Hepatic stellate cell (primary cell): ENCODE data around the gene POLR1G.
"Not testable (repeated sequence)": the region's sequence is repeated elsewhere in the genome, so short reads cannot be mapped to it uniquely, and the experiment has no call there.

ENCODE experiments used
- DNase-seq: peaks from one replicate; pipeline ENCODE4 v3.0.0; 2011; ENCODE audit warnings: low spot score

Gene POLR1G

DNA sequence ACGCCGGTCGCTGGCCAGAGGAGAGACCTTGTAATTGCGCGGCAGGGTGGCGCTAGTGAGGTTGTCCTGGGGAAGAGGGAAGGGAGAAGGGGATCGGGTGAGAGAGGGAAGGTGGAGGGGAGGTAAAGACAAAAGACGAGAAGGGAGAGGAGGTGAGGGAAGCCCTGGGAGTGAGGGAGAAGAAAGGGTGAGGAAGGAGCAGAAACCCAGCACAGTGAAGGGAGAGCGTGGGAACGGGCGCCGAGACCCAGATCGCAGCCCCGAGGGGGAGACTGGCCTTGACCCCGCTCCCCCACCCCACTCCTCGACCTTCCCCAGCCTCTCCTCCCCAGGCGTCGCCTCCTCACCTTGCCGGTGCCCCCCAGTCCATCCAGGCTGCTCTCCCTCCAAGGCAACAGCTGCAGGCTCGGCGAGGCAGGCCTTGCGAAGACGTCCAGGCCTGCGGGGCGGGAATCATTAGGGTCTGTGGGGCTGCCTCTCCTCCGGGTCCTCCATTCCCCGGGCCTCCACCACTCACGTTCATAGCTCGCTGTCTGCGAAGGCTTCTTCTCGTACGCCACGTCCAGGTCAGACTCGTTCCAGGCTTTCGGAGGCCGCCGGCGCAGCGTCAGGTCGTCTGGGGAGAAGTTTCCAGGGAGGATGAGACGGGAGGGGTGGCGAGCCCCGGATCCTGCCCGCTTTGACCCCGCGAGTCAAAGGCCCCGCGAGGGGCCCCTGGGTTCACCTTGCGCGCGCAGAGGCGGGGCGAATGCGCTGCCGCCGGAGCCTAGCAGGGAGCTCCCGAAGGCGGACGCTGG is 10.4 kb upstream of the POLR1G start:
- no peak for DNase-seq

DNA sequence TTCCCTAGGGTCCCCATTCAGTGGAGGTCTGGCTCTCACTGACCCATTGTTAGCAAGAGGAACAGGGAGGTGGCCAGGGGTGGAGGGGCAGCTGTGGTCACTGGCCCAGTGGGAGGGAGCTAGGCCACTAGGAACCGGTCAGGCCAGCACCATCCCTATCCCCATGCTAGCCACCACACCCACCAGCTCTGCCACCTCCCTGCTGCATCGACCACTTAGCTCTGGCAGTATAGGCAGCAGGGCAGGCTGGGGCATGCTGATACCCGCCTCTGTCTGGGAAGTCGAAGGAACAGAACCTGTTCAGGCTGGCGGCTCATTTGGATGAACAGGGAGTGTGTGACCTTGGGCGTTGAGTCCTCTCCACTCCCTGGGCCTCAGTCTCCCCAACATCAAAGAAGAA is 6.3 kb upstream of the POLR1G start:
- DNase-seq, result no peak

DNA sequence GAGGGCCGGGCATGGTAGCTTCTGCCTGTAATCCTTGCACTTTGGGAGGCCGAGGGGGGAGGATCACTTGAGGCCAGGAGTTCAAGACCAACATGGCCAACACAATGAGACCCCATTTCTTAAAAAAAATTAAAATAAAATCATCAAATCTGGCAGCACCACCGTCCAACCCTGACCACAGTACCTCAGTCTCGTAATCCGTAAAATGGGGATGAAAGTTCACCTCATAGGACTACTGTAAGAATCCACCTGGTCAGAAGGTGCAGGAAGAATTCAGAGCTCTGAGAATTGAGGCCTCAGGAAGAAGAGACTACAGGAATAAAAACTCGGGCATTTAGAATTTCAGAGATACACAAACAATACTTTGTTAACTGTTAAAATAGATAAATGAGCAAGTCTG is 4.6 kb upstream of the POLR1G start:
- no peak for DNase-seq

DNA sequence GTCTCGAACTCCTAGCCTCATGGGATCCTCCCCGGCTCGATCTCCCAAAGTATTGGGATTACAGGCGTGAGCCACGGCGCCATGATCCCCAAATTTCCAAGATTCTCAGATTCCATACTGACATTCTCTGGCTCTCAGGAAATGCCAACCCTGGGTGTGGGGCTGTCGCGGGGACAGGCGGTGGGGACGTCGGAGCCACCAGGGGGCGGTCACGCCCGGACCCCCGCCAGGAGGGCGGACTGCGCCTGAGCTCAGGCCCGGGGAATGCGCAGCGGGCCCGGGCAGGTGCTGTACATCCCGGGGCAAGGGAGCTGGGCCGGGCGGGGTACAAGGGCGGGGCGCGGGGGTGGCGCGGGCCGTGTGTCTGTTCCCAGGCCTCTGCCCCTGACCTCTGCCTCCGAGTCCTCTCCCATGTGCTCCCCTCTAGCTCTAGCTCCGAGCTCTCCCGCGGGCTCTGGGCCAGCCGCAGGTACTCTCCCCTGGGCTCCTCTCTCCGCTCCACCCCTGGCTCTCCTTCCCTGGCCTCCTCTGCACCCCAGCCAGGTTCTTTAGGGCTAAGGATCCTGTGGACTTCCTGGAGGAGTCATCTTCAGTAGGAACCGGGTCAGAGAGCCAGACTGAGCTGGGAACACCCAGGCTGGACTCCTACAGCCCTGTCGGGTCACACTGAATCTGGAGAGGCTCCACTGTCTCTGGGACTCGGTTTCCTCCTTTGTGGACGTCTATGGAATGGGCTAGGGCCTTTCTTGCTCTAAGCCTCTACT is 4.0 kb upstream of the POLR1G start:
- peak; percentile 79 for DNase-seq

DNA sequence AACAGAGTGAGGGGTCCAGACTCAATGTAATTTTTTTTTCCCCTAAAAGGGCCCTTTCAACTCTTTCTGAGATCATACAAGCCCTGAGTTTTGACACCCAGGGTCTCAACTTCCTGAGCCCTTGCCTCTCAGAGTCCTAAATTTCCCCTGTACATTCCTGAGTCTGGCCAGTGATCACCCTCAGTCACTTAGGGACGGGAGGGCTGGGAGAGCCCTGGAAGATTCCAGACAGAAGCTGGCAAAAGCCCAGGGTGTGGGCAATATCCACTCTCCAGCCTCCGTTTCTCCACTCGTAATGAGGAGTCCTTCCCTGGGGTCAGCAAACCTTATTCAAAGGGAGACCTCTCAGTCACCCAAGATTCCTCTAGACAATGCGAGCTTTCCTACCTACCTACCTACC is 3.2 kb upstream of the POLR1G start:
- no peak for DNase-seq

DNA sequence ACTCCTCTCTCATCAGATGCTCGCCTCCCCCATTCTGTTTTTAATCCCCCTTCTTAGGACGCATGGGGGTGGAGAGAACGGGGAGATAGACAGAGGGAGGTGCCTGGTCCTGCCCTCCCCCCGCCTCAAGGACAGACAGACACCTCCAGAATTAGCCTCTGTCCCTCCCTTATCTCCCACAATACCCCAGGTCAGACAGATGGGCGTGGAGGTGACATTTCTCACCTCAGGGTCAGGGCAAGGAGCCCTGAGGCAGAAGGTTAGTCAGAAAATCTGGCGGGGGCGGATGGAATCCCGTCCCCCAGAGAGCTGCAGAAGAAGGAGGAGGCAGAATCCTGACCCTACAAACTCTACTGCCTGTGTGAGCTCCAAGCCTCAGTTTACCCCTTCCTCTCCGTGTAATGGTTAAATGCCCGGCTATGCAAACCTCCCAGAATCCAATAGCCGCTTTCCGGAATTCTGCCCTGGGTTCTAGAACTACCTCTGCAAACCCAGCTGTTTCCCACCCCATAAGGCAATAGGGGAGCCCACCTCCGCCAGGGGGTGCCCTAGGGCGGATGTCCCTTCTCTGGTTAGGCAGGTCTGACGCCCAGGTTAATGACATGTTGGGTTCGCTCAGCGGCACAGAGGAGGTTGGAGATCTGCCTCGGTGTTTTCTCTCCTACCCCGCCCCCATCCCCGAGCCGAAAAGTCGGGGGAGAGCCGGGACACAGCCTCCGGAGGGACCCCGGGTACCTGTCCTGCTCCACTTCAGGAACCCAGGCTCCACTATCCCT is 2.5 kb upstream of the POLR1G start:
- no peak for DNase-seq

DNA sequence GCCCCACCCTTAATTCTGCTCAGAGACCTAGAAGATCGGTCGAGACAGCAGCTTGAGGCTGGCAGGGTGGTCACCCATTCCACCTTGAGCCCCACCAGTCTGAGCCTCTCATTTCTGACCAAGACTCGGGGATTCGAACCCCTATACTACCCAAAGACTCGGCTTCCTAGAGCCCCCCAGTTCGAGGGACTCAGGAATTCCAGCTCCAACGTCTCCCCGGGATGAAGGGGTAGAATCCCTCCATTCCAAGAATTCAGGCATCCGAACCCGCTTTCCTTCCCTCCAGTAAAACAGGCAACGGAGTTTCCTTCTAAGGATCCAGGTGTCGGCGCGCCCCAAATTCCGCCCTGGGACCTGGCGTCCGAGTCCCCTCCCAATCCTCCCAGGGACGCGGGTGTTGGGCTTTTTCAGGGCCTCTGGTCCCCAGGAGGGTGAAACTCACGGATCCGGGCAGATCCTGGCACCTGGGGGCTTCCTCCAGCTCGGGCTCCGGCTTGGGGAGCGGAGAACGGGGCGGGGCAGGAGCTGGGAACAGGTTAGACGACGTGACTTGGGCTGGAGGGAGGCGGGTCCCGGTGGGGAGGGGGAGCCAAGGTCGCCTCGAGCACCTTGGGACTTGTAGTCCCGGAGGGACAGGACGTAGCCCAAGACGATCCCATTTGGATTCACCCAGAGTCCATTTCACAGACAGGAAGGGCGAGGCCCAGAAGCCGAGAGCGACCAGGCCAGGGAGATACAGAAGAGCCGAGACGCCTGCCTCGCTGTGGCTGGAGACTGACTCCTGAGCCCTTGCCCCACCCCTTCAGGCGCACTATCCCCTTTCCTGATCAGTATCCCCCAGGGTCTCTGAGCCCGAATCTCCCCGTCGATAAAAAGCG is 1.6 kb upstream of the POLR1G start, which contains the start of gene PPP1R13L:
TSS of gene PPP1R13L (minus strand) at position 513 of the 878 bp plus-strand sequence. CDS start 6,751 bp downstream, outside the sequence.
- no peak for DNase-seq

DNA sequence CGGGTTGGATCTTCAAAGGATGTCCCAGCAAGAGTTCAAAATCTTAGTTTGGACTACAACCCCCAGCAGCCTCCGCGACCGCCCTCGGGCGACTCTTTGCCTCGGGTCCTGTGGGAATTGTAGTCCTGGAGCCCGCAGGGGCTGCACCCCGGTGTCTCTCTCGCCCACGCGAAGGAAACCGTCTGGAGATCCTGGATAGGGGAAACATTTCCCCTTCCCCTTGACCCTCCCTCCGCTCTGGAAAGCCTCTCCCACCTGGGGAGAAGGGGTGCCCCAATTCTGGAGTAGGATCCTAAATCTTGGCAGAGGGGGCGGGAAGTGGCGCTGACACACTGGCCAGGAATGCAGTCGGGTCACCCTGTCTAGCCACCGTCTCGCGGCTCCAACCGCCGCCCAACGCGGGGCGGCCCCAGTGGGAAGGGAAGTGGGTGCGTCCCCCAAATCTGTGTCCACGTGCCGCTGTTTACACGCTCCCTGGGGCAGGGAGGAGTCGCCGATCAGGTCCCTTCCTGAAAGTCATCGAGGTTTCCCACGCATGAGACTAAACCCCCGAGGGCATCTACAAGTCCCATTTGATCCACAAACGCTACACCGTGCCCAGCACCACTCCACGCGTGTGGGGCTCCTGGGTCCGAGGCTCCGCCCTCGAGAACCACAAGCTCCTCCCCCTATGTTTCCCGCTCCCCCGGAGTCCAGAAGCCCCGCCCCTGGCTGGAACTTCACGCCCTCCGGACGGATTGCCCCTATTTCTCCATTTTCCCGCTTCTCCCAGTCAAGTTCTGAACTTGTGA is 814 bp upstream of the POLR1G start:
- peak; percentile 97 for DNase-seq

DNA sequence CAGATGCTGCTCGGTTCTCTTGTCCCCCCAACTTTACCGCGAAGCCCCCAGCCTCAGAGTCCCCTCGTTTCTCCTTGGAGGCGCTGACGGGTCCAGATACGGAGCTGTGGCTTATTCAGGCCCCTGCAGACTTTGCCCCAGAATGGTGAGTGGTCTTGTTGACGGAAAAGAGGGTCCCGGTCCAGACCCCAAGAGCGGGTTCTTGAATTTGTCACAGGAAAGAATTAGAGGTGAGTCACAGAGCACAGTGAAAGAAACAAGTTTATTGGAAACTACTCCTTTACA is 589 bp downstream of the POLR1G start:
- DNase-seq, result no peak

DNA sequence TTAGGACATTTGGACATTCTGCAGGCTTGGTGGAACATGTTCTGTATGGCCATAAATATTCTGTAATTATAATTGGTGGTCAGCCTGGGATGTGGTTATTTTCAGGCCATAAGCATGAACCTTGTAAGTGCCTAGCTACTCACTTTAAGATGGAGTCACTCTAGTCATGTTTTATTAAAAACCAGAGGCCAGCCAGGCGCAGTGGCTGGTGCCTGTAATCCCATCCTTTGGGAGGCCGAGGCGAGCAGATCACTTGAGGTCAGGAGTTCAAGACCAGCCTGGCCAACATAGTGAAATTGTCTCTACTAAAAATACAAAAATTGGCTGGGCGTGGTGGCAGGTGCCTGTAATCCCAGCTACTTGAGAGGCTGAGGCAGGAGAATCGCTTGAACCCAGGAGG is 1.1 kb downstream of the POLR1G start:
- not testable (repeated sequence) for DNase-seq

DNA sequence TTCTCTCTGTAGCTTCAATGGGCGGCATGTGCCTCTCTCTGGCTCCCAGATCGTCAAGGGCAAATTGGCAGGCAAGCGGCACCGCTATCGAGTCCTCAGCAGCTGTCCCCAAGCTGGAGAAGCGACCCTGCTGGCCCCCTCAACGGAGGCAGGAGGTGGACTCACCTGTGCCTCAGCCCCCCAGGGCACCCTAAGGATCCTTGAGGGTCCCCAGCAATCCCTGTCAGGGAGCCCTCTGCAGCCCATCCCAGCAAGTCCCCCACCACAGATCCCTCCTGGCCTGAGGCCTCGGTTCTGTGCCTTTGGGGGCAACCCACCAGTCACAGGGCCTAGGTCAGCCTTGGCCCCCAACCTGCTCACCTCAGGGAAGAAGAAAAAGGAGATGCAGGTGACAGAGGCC is 1.7 kb downstream of the POLR1G start:
- no peak for DNase-seq

DNA sequence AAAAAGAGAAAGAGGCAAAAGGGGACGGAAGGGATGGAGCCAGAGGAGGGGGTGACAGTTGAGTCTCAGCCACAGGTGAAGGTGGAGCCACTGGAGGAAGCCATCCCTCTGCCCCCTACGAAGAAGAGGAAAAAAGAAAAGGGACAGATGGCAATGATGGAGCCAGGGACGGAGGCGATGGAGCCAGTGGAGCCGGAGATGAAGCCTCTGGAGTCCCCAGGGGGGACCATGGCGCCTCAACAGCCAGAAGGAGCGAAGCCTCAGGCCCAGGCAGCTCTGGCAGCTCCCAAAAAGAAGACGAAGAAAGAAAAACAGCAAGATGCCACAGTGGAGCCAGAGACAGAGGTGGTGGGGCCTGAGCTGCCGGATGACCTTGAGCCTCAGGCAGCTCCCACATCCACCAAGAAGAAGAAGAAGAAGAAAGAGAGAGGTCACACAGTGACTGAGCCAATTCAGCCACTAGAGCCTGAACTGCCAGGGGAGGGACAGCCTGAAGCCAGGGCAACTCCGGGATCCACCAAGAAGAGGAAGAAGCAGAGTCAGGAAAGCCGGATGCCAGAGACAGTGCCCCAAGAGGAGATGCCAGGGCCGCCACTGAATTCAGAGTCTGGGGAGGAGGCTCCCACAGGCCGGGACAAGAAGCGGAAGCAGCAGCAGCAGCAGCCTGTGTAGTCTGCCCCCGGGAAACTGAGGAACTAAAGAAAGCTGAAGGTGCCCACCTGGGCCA is 2.5 kb downstream of the POLR1G start:
- no peak for DNase-seq

DNA sequence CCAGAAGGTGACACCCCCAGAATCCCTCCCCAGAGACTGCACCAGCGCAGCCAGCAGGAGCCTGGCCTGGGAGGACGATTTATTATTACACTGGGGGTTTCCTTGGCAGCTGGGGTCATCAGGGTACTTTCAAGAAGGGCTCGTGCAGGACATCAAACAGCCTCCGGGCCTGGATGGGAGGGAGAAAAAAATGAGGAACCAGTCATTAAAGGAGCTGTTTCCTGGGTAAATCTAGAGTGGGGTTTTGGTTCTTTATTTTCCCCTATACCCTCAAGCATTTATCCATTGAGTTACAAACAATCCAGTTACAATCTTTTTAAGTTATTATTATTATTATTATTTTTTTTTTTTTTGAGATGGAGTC is 3.1 kb downstream of the POLR1G start:
- DNase-seq, result no peak

DNA sequence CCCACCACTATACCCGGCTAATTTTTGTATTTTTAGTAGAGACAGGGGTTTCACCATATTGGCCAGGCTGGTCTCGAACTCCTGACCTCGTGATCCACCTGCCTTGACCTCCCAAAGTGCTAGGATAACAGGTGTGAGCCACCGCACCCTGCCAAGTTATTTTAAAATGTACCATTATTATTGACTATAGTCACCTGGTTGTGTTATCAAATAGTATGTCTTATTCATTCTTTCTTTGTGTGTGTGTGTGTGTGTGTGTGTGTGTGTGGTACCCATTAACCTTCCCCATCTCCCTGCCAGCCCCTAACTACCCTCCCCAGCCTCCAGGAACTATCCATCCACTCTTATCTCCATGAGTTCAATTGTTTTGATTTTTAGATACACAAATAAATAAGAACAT is 3.9 kb downstream of the POLR1G start:
- not testable (repeated sequence) for DNase-seq

DNA sequence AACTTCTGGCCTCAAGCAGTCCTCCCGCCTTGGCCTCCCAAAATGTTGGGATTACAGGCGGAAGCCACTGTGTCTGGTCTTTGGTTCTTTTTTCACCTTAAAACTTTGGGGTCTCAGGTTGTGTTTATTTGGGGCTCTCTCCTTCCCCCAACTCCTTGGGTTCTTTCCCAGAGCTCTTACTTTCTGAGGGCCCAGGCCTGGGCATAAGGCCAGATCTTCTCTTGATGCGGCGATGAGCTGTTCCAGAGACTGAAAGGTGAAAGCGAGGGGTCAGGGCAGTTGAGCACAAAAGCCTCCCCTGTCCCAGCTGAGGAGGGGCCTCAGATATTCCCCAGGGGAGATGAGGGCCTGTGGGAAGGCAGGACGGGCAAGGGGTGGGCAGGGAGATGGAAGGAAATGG is 7.1 kb downstream of the POLR1G start:
- no peak for DNase-seq

DNA sequence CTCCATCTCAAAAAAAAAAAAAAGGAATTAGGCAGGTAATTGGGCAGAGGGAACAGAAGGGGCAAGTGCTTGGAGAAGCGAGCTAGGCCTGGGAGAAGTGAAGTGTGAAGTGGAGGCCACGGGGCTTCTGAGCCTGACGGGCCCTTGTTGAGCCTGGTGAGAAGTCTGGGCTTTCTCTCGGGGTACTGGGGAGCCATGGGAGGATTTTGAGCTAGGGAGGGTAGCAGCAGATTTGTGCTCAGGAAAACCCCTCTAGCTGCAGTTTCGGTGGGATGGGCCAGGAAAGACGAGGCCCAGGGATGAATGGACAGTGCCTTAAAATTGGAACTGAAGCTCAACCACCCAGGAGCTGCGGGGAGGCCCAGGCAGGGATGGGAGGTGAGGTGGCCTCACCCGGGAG is 8.0 kb downstream of the POLR1G start:
- no peak for DNase-seq

DNA sequence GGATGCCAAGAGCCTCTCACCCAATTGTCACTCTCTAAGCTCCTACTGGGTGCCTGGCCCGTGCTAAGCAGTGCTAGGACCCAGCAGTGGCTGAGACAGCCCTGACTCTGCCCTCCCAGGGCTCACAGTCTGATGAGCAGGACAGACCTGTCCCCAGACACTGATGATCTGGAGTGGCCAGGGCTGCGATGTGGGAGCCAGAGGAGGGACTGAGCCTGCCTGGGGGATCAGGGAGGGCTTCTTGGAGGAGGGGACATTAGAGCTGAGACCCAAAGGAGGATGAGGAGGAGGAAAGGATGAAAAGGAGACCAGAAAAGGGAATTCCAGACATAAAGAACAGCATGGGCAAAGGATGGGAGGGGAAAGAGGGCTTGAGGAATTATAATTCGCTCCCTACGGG is 10.7 kb downstream of the POLR1G start:
- no peak for DNase-seq

DNA sequence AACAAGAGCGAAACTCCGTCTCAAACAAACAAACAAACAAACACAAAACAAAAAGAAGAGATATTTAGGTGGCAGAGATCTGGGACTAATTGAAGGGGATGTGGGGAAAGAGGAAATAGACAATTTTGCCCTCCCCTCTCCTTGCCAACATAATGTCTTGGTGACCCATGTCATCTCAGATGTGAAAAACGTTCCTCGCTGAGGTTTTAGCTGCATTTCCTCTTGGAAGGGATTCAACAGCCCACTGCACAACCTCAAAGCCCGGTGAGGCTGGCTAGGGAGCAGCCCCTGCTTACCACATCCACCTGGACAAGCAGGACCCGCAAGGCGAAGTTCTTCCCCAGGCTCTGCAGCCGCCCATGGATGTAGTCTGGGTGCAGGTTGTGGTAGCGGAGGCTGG is 12.4 kb downstream of the POLR1G start:
- no peak for DNase-seq

DNA sequence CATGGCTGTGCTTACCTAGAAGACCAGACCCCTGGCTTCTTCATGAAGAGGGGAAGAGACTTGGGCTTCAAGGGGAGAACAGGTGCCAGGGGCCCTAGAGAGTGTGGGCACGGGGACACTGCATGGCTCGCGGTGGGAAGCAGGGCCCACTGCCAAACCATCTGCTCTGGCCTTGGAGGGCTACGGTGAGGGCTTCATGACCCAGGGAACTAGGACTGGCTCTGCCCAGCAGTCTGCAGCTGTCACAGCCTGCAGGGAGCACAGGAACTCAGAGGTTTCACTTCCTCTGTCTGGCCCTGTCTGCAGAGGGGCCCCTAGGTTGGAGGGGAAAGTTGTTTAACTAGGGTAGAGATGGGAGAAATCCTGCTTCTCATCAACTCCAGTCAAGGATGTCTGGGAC is 13.0 kb downstream of the POLR1G start:
- no peak for DNase-seq

DNA sequence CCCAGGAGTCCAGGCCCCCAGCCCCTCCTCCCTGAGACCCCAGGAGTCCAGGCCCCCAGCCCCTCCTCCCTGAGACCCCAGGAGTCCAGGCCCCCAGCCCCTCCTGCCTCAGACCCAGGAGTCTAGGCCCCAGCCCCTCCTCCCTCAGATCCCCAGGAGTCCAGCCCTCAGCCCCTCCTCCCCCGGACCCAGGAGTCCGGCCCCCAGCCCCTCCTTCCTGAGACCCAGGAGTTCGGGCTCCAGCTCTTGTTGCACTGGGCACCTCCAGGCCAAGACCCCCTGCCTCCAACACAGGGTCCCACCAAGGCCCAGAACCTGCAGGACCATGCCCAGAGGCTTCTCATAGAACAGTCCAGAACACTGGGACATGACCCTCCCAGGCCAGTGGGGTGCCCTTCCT is 13.5 kb downstream of the POLR1G start:
- no peak for DNase-seq

DNA sequence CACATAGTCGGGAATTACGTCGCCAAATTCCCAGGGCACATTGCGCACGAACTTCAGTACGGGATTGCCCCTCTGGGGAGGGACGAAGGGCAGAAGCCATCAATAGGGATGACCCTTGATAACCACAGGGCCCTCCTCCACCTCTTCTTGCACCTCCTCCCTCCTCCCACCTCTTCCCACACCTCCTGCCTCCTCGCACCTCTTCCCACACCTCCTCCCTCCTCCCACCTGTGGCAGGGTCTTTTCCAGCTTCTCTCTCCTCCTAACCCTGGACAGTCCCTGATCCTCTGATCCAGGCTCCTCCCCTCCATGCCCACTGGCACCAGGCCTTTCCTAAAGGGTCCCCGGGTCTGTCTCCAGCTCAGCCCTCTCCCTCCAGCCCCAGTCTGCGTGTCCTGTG is 13.9 kb downstream of the POLR1G start:
- no peak for DNase-seq
